ENCODE measurements around the gene GNAZ. TPM values are rescaled to one million over a fixed set of nuclear protein-coding genes. Genes with fewer than 3 reads are reported as not detected.
A peak's percentile ranks its signal among the peaks of the same experiment; 100 is the strongest.

Gene GNAZ
- total RNA-seq, 1 donor from 2014 or later, result 4.4 TPM

DNA sequence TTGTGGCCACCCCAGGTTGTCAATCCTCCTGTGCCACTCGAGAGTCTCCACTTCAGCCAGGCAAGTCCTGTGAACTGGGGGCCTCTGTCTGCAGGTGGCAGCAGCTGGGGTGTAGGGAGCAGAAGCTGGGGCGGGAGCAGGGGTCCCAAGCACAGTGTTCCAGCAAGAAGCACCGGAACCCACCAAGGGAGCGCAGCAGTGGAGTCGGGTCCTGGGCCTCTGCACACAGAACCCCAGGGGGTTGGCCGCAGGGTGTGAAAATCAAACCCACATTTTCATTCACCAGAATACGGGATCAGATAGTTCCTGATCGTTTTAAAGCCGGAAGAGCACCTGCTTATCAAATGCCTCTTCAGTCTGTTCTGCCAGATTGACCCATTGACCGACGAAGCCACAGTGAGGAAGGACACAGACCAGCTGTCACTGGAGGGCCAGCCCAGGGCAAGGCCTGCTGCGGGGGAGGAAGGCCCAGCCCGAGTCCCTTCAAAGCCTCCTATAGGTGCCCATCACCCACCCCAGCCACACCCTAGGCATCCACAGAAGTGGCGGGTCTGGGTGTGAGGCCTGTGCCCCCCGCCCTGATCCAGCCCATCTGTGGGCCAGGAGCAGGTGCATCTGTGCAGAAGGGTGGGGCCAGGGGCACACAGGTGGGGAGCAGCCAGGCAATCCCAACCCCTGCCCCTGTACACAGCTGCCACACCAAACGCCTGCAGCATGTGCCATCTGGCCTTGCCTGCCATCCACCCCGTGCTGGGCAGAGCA lies 37.3 kb downstream of the GNAZ start:
- DNase-seq, result peak; percentile 51

DNA sequence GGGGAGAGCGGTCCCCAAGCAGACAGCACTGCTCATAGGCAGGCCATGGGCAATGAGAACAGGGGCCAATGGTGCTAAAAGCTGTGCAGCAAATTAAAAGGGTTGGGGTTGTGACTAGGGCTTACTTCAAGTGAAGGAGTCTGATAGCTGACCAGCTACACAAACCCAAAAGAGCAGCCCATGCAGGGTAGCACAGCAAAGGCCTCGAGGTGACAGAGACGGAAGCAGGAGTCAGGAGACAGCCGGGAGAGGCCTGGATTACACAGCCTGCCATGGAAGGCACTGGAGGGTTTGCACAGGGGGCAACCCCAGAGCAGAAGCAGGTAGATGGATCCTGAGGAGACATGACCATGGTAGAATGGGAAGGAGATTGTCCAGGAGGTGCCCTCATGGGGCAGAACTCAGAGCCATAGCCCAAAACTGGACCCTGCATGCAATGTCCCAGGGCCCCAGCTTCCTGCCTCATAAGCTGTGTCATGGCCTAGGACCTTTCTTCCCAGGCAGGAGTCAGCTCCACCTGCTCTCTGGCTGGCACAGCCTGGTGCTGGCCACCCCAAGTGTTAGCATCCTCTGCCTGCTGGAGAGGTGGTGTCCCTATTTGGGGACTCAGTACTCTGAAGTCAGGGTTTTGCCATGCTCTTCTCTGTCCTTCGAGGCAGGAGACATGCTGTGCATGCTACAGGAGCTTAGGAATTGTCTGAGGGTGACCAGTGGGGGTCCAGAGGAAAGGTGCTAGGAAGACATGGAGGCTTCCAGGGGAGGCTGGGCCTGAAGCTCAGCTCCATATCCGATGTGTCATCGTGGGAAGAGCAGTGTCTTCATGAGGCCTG lies 38.1 kb downstream of the GNAZ start:
- DNase-seq, result no peak

DNA sequence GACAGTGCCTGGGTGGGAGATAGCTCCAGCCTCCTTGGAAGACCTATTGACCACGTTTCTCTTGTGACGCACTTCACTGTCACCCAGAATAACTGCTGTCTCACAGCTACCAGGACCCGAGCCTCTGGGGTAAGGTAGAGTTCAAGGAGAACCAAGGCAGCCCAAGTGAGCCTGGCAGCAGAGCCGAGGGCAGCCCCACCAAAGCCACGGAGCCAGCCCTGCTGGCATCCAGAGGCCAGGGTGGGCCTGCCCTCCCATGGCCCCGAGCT lies 38.7 kb downstream of the GNAZ start:
- no peak for DNase-seq

DNA sequence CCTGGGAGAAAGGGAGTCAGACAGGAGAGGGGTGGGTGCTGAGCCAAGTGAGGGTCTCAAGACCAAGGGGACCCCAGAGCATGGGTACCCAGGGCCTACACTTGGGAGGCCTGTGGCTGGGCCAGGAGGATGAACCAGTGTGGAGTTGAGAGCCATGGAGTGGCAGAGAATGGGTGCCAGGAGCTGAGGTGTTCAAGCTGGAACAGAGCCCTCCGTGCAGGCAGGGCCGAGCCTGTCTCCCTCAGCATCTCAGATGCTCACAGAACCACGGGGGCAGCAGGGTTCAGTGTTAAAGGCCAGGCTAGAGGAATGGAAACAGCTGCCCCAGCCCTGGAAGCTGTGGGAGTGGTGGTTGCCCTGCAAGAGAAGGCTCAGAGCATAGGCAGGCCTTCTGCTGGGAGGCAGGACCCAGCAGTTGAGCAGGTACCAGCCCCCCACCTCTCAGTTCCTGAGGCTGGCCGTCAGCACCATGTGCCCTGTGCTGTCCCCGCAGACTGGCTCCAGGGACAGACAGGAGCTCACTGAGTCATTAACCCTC lies 39.2 kb downstream of the GNAZ start:
- DNase-seq, result no peak

DNA sequence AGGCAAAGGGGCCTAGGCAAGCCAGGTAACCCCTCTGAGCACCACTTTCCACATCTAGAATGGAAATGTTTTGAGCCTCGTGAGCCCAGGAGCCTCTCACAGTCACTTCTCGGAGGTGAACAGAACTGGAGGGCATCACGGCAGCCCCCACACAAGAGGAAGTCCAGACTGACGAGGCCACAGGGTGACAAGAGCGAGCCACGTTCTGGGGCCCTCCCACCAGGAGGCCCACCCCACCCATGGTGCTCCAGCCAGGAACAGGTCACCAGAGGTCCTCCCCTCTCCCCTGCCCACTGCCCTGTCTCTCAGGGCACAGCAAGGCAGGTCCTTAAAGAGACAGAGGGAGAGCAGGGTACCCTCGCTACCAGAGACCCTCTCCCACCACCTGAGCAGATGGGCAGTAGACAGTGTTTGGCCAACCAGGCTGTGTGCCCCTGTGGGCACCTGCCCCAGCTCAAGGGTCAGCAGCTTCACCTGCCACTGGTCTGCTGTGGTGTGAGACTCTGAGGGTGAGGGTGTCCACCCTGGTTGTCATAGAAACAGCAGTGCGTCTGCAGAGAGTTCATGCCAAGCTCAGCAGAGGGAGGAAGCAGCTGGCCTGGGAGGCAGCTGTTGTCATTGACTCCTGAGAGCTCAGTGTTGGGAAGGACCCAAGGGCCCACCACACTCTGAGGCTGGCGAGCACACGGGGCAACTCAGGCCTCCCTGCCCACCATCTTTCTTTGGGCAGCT lies 40.0 kb downstream of the GNAZ start:
- DNase-seq, result peak; percentile 87

DNA sequence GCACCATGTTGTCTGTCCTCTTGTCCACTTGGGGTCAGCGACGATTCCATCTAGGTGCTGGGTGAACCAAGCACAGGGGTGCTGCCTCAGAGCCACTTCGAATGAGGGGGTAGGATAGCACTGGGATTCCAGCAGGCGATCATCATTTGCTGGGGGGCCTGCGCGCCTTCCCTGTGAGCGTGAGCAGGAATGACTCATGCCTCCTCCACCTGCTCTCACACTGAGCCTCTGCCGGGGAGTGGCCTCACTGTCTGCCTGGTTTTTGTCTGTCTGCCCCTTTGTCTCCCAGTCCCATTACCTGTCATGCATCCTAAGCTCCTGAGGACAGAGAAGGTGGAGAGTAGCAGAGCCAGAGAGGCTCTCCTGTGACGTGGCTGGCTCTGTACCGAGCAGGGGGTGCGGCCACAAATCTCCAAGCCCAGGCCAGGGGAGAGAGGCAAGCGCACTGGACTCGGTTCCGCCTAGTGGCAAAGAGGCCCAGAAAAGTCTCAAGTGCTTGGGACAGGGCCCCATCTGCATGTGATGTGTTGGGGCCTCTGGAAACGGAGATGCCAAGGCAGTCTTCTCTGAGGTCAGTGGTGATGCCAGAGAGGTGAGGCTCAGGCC lies 40.7 kb downstream of the GNAZ start:
- peak; percentile 65 for DNase-seq

DNA sequence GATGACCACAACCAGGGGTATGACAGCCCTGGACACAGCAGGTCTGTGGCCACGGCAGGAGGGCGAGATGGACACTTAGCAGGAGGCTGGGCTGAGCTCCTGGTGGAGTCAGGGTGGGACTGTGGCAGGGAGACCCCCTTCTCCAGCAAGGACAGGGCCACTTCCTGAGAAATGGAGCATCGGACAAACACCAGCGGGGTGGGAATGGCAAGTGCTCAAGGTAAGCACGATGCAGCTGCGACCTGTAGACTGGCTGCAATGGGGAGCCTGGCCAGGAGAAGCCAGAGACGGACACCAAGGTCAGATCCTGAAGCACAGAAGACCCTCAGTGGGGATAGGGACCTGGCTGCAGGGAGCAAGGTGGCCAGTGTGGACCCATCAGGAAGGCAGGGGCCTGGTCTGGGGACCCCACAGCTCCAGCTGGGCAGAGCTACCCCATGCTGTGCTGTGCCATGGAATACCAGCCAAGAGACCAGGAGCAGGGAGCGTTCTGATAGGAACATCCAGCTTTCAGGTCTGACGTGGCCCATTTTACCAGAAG lies 42.2 kb downstream of the GNAZ start:
- no peak for DNase-seq

DNA sequence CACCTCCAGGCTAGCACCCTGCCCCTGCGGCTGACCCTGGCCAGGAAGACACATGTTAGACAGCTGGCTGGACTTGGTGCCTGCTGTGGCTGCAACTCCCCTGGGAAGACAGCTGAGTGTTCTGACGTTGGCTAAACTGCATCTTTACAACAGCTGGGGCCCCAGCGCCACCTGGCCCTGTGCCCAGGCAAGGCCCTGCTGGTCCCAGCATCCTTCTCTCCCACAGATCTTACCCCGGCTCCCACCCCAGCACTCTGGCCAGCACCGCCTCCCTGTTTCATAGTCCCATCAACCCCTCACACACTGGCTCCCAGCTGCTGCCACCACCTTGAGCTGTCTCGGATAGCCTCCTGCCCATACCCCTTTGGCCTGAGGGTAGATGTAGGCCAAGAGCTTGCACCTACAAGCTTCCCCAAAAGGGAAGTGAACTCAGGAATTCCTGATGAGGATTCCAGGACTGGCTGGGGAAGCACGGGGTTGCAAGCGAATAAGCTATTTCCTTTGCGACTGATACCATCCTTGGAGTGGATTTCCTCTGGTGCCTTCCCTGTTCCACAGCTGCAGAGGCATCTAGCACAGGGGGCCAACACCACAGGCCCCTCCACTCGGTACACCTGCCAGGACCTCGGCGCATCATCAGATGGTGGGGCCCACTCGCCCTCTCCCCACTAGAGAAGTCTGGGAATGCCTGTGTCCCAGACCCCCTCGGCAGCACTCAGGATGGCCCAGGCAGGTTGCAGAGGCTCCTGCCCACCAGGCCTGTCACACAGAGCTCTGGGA lies 42.9 kb downstream of the GNAZ start:
- DNase-seq, result peak; percentile 95

DNA sequence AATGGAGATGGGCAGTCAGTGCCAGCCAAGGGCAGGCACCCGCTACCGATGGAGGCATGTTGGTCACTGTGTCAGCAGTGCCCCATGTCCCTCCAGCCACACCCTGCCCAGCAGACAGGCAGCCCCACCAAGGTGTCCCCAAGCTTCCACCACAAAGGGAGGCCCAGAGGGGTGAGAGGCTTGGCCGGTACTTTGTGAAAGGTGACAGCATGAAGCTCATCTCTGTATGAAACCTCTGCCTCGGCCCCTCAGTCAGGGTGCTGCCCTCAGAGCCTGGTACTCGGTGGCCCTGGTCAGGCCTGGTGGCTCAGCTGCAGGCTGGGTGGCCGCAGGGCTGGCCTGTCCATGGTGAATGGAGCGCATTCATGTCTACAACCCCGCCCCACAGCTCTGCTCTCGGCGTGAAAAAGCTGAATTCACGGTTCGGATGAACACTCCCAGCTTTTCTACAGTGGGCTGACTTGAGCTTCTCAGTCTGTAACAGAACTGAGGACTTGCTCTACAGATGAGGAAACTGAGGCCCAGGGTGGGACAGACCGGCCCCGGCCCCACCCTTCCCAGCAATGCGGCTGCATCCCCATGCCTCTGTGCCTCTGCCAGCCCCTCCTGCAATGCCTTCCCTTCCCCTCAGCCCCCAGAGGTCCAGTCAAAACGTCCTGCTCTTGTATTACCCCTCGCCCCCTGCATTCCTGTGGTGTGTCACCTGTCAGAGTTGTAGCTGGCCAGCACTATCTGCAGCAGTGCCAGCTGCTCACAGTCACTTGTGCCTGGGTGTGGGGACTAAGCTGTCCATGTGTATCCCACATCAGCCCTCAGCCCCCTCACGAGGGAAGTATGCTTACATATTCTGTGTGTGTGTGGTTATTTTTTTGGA lies 43.8 kb downstream of the GNAZ start:
- peak; percentile 66 for DNase-seq

DNA sequence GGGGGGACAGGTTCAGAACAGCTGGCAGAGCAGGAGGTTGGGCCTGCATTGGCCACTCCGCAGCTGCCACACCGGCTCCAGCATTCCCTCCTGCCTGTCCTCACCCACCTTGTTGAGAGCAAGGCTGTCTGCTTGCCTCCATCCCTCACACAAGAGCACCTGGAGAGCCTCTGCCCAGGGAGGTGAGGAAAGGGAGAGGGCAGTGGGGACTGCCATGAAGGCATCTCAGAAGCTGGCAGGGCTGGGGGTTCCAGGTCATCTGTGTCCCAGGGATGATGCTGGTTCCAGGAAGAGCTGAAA lies 44.4 kb downstream of the GNAZ start:
- no peak for DNase-seq

DNA sequence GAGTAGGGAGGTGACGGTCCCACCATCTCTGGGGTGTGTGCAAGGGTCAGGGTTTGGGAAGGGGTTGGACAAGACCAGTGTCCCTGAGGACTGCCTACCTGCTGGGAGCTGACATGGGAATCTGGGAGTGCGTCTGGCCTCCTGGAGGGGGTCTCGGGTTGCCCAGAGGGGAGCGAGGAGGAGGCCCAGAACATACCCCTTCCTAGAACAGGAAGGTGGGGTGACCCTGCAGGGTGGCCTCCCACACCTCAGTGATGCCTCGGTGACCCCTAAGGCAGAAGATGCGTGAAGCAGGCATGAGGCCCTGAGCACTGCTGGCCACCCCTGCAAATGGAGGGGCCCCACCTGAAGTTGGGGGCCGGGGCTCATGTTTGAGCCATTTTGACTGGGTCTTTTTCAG lies 45.0 kb downstream of the GNAZ start:
- no peak for DNase-seq

DNA sequence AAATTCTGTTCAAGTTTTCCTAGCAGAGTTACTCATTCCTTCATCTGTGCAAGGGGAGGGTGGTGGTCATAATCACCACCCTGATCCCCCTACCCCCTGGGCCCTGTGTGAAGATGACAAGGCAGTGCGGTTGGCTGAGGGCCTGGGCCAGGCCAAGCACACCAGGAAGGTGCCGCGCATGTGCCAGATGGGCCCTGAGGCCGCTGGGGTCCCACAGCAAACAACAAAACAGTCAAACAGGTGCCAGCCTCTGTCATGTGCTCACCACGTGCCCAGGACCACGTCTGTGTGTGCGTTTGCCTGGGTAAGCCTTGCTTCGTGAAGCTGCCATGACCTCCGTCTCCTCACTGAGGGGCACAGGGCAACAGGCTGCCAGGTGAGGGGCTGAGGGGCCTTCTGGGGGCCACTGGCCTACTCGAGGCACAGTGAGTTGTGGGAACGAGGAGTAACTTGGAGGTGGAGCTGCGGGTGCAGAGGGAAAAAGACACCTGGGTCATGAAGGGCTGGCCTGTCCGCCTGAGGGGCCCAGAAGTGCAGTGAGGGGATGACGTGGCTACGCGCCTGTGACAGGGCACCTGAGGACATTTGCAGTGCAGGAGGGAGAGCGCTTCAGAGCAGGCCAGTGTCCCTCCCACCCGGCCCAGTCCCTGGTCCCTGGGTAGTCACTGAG lies 45.6 kb downstream of the GNAZ start:
- no peak for DNase-seq

DNA sequence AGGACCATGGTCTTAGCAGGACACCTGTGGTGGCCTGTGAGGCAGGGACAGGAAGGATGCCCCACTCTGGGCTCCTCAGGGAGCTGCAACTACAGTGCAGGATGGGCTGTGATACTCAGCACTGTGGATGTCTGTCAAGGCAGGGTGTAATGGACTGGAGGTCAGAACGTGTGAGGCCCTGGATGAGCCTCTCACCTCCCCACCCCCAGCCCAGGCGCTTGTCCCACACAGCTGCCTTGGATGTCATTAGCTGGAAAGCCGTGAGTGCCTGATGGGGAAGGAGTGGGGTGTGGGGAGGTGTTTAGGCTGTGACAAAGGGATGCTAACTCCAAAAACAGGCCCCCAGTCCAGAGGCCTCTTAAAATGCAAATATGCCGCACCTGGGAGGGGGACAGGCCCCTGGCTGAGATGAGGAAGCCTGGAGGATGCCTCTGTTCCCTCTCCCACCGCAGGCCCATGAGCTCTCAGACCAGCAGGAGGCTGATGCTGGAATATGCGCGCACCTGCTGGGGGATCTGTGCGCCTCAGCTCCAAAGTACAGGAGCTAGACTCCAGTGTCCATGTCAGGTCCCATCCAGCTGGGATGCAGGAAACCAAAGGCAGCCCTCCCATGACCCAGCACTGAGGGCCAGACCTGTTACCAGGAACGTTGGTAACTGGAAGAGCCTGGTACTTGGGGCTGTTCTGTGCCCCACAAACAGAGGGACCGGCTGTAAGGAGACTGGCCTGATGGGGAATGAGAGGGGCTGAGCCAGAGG lies 46.4 kb downstream of the GNAZ start:
- peak; percentile 32 for DNase-seq

DNA sequence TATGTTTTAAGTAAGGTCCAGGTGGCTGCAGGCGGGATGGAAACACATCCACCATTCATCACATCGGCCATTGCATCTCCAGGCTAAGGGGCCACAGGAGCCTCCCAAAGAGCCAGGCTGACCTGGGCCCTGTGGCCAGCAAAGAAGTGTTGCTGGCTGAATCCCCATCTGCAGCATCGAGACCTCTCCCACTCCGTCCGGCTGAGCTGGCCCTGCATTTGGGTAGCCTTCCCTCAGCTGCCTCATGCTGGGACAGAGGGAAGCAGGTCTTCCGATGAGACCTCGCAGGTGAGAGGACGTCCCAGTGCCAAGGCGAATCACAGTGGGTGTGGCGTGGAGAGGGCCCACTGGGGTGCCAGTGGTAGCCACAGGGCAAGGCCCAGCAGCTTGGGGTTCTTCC lies 47.0 kb downstream of the GNAZ start:
- DNase-seq, result no peak

DNA sequence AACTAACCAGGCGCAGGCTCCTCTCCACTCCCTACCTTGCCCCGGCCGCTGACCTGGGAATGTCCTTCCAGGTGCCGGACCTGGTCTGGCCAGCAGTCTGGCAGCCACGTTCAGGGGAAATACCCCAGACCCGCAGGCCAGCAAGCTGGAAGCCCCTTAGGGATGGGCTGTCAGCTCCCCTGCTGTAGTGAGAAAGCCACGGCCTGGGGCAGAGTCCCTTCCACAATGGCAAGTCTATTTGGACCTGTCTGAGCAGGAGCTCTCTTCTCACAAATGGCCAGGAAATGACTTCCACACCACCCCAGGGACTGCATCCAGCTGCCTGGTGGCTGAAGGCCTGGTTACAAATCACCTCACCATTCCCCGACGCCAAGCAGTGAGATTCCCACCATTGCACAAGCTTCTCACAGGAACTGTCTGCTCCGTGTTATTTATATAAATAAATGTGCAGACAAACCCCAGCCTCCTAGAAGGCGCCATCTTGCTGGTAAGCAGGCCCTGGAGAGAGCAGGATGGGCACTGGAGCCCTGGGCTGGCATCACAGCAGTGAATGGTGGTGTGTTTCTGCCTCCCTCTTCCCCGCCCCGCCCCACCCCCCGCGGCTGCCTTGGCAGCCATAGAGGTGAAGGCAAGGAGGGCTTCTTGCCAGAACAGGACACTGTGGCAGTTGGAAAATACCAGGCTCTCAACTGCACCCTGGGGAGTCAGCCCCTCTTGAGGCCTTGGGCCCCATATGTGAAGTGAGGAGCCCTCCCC lies 47.8 kb downstream of the GNAZ start:
- no peak for DNase-seq

DNA sequence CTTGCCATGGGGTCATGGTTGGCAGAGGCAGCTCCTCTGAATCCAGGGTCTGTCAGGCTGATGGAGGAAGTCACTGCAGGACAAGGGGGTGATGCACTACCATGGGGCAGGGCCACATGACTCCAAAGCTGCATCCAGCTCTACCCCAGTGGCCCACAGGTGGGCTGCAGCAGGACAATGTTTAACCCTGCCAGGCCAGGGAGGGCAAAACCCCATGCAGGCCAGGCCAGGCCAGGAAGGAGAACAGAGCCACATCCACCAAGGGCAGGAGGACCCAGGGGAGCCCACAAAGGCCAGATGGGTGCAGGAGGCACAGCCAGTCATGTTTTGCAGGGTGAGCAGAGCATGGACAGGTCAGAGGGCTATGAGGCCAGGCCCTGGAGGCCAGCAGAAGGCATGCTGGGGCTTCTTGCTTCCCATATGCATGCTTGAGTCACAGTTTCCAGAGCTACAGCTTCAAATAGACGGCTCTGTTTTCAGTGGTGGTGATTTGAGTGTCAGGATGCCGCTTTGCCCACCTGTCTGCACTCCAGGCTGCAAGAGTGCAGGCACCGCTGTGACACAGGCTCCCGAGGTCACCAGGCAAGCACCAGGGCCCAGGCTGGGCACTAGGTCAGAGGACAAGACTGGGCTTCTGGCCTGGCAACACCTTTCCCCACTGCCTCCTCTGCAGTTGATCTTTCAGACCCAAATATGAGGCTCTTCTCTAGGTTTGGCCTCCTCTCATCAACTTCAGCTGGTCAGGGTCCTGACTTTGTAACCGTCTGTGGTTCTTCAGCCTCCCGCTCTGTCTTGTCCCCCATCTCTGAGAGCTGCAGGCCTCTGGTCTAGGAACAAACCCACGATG lies 48.6 kb downstream of the GNAZ start:
- no peak for DNase-seq

All from tongue (tissue), 2 donors.